Measurements from ENCODE around the gene AKAP8L.

DNA sequence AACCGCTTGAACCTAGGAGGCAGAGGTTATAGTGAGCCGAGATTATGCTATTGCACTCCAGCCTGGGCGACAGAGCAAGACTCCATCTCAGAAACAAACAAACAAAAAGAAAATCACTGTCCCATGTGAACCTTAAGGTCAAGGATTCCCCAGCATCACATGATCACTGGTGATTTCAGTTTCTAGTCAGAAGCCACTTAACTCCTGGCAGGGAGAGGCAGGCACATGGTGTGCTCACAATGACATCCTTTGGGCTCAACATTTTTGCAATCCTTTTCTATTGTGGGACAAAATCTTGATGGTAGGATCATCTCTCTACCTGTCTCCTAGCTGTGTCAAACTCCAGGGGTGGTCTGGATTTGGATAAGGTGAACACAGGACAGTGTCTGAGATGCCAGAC lies 51.3 kb downstream of the AKAP8L start:
- TF ChIP-seq, protein P1, sequence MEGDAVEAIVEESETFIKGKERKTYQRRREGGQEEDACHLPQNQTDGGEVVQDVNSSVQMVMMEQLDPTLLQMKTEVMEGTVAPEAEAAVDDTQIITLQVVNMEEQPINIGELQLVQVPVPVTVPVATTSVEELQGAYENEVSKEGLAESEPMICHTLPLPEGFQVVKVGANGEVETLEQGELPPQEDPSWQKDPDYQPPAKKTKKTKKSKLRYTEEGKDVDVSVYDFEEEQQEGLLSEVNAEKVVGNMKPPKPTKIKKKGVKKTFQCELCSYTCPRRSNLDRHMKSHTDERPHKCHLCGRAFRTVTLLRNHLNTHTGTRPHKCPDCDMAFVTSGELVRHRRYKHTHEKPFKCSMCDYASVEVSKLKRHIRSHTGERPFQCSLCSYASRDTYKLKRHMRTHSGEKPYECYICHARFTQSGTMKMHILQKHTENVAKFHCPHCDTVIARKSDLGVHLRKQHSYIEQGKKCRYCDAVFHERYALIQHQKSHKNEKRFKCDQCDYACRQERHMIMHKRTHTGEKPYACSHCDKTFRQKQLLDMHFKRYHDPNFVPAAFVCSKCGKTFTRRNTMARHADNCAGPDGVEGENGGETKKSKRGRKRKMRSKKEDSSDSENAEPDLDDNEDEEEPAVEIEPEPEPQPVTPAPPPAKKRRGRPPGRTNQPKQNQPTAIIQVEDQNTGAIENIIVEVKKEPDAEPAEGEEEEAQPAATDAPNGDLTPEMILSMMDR (IDR thresholded peaks at IDR 0.05): no peak
- TF ChIP-seq POLR2A (IDR thresholded peaks at IDR 0.05): no peak
